ENCODE data around the gene RNU11.

DNA sequence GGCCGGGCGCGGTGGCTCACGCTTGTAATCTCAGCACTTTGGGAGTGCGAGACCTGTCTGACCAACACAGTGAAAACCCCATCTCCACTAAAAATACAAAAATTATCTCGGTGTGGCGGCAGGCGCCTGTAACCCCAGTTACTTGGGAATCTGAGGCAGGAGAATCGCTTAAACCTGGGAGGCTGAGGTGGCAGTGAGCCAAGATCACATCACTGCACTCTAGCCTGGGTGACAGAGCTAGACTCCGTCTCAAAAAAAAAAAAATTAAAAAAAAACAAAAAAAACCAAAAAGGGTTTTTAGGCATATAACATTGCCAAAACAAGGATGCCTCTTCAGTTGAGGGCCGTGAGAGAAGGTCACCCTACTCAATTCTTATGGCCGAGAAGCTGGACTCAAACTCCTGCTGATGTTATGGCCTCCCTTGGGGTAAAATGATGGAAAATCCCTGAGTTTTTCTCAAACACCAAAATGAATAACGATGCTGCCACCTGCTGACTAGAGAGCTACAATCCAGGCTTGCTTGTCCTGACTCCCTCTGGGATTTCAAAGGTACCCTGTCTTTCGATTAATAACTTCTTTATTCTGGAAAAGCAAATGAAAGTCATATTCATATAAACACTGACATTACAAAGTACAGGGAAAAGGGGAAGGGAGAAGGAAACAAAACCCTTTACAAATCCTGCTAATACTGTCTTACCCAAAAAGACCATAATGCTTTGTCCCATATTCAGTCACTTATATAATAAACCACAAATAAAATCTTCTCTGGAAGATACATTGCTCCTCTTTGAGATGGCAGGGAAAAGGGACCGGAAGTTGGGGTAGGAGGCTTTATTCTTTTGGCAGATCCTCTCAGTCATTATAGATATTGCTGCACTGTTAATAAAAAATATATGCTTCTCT, 45.6 kb upstream of the RNU11 start:
- TF ChIP-seq POLR2A (IDR thresholded peaks at IDR 0.05; ENCODE audit: low read length) (no peak), GATA1 (IDR thresholded peaks at IDR 0.05; ENCODE audit: low read depth, low read length) (no peak)

Data from erythroblast (primary cell).